Measurements from ENCODE around the gene NLRP12. TPM values are rescaled to one million over a fixed set of nuclear protein-coding genes. Genes with fewer than 3 reads are reported as not detected.

The NLRP12 gene
- total RNA-seq, 2 donors from 2014 or later, result 0.11 TPM; not detected in 1

- Histone ChIP-seq H3K4me1 (peaks cover 7% of the 10 kb centered on the region), H3K36me3 (peaks cover 3% of the 10 kb centered on the region), H3K27me3 (no peaks in the 10 kb centered on the region), H3K9ac (ENCODE audit: low read depth in 2 of 2, low read length in 2 of 2) (peak overlapping the region; percentile 86 to 95), H3K9me3 (no peaks in the 10 kb centered on the region), H3K27ac (peak overlapping the region; percentile 86), H3K4me3 (peak overlapping the region; percentile 57)
- intact Hi-C loops (cut with DNase I), result no loop called here
- peak; percentile 92 for DNase-seq
- TF ChIP-seq CTCF (IDR thresholded peaks at IDR 0.05), result no peak
Measured at GRCh38 chr19:53868892-53869804, 45.0 kb upstream of the NLRP12 start.

GRCh38 chr19:53868091-53868891, 44.2 kb upstream of the NLRP12 start:
- intact Hi-C loops (cut with DNase I), result no loop called here
- Histone ChIP-seq H3K4me3 (peak overlapping the region; percentile 57), H3K36me3 (no peaks in the 10 kb centered on the region), H3K27me3 (no peaks in the 10 kb centered on the region), H3K4me1 (peaks cover 7% of the 10 kb centered on the region), H3K9me3 (no peaks in the 10 kb centered on the region), H3K9ac (ENCODE audit: low read depth in 2 of 2, low read length in 2 of 2) (peak overlapping the region; percentile 86 to 95), H3K27ac (peak overlapping the region; percentile 86)
- DNase-seq, result peak; percentile 70
- no peak for TF ChIP-seq CTCF (IDR thresholded peaks at IDR 0.05)

- peak; percentile 100 for DNase-seq
- H3K36me3 ChIP-seq, result no peaks in the 10 kb centered on the region
- H3K9ac ChIP-seq (ENCODE audit: low read depth in 2 of 2, low read length in 2 of 2), result peak within 1 kb of the TSS; percentile 86 to 95
- no peaks in the 10 kb centered on the region for H3K9me3 ChIP-seq
- intact Hi-C loops (cut with DNase I), result no loop called here
- no peaks in the 10 kb centered on the region for H3K27me3 ChIP-seq
- peak within 1 kb of the TSS; percentile 86 for H3K27ac ChIP-seq
- H3K4me1 ChIP-seq, result peaks cover 7% of the 10 kb centered on the region
- TF ChIP-seq CTCF (IDR thresholded peaks at IDR 0.05), result no peak
- peak within 1 kb of the TSS; percentile 57 for H3K4me3 ChIP-seq
Measured at GRCh38 chr19:53867225-53868090, 43.3 kb upstream of the NLRP12 start, which contains the start of gene MYADM. MYADM (plus strand) TSS chr19:53867883; CDS start chr19:53873530, 5,647 bp downstream.

GRCh38 chr19:53866865-53867224, 42.7 kb upstream of the NLRP12 start:
- intact Hi-C loops (cut with DNase I), result no loop called here
- no peak for TF ChIP-seq CTCF (IDR thresholded peaks at IDR 0.05)
- Histone ChIP-seq H3K27ac (peak overlapping the region; percentile 86), H3K9ac (ENCODE audit: low read depth in 2 of 2, low read length in 2 of 2) (peak overlapping the region; percentile 48 to 82), H3K27me3 (no peaks in the 10 kb centered on the region), H3K4me3 (peak overlapping the region; percentile 57), H3K4me1 (peaks cover 7% of the 10 kb centered on the region), H3K36me3 (no peaks in the 10 kb centered on the region), H3K9me3 (no peaks in the 10 kb centered on the region)
- DNase-seq, result no peak

Measured in colonic mucosa (tissue), 4 donors.